Colonic mucosa (tissue), 4 donors: Measurements from ENCODE around the gene GPC6. TPM values are rescaled to one million over a fixed set of nuclear protein-coding genes. Genes with fewer than 3 reads are reported as not detected.

Experiments
- DNase-seq: peaks from one replicate; pipeline ENCODE4 v3.0.0-alpha.2; 2020
- H3K27ac ChIP-seq: fragments of 200-600 bp; one replicate; pipeline ENCODE4 v1.8.0; 2021
- H3K27me3 ChIP-seq: fragments of 200-600 bp; one replicate; pipeline ENCODE4 v1.8.0; 2021
- H3K36me3 ChIP-seq: fragments of 200-600 bp; one replicate; pipeline ENCODE4 v1.8.0; 2021
- H3K4me1 ChIP-seq: fragments of 200-600 bp; one replicate; pipeline ENCODE4 v1.8.0; 2021; ENCODE audit warnings: mild to moderate bottlenecking
- H3K4me3 ChIP-seq: fragments of 200-600 bp; one replicate; pipeline ENCODE4 v1.8.0; 2021
- H3K9ac ChIP-seq, 2 donors: one replicate each; pipeline ENCODE4 v1.7.0; 2013; ENCODE audit warnings: control low read depth in 2 of 2, low read depth in 2 of 2, low read length in 2 of 2
- H3K9me3 ChIP-seq: fragments of 200-600 bp; one replicate; pipeline ENCODE4 v1.8.0; 2021
- intact Hi-C: fragments of 100-400 bp; cut with DNase I; formaldehyde crosslinking; loops from one replicate; pipeline ENCODE4 v1.14.1; 2022
- total RNA-seq, 2 donors: library from RNA; stranded (reverse); fragmentation: NEBNext Ultra II Directional in 1 of 2; extraction: Animal tissue kit (Norgen Biotek cat#: 25700) in 1 of 2; gene quantifications; one replicate each; pipeline ENCODE4 v1.2.1, GENCODE V29; 2021
- TF ChIP-seq, protein P1 (sequence below): fragments of 200-600 bp; IDR thresholded peaks from one replicate; pipeline ENCODE4 v1.8.0; 2022; ENCODE audit warnings: antibody characterized with exemption, mild to moderate bottlenecking
- donor health status: healthy.
- donor health status: DM: no; HTN: no; CAD: no.
- donor health status: DM: no; HTN: no; CAD: no.

Gene GPC6
- total RNA-seq, 2 donors from 2014 or later, result 2.3 to 4.0 TPM

DNA sequence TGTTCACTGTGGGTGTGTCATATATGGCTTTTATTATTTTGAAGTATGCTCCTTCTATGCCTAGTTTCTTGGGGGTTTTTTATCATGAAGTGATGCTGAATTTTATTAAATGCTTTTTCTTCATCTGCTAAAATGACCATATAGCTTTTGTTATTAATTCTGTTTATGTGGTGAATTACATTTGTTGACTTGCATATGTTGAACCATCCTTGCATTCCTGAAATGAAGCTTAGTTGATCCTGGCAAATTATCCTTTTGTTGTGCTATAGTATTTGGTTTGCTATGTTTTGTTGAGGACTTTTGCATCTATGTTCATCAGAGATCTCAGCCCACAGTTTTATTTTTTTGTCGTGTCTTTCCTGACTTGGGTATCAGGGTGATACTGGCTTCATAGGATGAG is 12.1 kb downstream of the GPC6 start:
- intact Hi-C loops, result no loop called here
- H3K9ac ChIP-seq, result no peak overlapping the region
- no peak overlapping the region for H3K27ac ChIP-seq
- no peaks in the 10 kb centered on the region for H3K36me3 ChIP-seq
- no peaks in the 10 kb centered on the region for H3K9me3 ChIP-seq
- TF ChIP-seq, protein P1, sequence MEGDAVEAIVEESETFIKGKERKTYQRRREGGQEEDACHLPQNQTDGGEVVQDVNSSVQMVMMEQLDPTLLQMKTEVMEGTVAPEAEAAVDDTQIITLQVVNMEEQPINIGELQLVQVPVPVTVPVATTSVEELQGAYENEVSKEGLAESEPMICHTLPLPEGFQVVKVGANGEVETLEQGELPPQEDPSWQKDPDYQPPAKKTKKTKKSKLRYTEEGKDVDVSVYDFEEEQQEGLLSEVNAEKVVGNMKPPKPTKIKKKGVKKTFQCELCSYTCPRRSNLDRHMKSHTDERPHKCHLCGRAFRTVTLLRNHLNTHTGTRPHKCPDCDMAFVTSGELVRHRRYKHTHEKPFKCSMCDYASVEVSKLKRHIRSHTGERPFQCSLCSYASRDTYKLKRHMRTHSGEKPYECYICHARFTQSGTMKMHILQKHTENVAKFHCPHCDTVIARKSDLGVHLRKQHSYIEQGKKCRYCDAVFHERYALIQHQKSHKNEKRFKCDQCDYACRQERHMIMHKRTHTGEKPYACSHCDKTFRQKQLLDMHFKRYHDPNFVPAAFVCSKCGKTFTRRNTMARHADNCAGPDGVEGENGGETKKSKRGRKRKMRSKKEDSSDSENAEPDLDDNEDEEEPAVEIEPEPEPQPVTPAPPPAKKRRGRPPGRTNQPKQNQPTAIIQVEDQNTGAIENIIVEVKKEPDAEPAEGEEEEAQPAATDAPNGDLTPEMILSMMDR, result no peak
- H3K4me1 ChIP-seq, result no peaks in the 10 kb centered on the region
- no peak overlapping the region for H3K4me3 ChIP-seq
- no peaks in the 10 kb centered on the region for H3K27me3 ChIP-seq
- DNase-seq, result no peak

DNA sequence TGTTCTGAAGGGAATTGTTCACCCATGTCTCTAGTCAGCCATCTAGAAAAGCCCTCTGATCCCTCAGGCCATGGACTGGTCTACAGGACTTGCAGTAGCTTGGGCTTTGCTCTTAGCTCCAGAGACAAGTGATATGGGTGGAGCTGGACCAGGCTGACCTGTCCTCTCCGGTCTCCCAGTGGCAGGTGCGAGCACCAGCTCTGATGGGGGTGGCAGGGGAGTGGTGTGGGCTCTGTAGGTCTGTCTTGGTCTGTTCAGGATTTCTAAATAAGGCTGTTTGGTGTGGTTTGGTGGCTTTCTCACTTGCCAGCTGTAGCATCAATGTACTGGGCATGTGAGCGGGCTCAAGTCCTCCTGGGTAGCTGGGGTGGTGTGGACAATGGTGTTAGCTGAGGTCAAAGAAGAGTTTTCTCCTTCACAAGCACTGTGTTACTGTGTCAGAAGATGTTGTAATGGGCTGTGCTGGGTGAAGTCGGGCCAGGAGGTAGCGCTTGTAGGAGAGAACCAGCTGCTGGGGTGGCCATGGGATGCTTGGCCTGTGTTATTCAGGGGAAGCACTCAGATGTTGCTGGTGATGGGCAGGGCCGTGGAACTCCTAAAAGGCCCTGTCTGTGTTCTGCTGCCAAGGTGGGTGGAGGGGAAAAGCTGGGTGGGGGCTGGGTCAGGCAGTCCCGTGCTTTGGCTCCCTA is 16.9 kb downstream of the GPC6 start:
- TF ChIP-seq, protein P1, result no peak
- Histone ChIP-seq H3K27ac (no peak overlapping the region), H3K4me3 (no peak overlapping the region), H3K9me3 (no peaks in the 10 kb centered on the region), H3K4me1 (no peaks in the 10 kb centered on the region), H3K27me3 (no peaks in the 10 kb centered on the region), H3K9ac (no peak overlapping the region), H3K36me3 (no peaks in the 10 kb centered on the region)
- intact Hi-C loops, result no loop called here
- DNase-seq, result no peak

DNA sequence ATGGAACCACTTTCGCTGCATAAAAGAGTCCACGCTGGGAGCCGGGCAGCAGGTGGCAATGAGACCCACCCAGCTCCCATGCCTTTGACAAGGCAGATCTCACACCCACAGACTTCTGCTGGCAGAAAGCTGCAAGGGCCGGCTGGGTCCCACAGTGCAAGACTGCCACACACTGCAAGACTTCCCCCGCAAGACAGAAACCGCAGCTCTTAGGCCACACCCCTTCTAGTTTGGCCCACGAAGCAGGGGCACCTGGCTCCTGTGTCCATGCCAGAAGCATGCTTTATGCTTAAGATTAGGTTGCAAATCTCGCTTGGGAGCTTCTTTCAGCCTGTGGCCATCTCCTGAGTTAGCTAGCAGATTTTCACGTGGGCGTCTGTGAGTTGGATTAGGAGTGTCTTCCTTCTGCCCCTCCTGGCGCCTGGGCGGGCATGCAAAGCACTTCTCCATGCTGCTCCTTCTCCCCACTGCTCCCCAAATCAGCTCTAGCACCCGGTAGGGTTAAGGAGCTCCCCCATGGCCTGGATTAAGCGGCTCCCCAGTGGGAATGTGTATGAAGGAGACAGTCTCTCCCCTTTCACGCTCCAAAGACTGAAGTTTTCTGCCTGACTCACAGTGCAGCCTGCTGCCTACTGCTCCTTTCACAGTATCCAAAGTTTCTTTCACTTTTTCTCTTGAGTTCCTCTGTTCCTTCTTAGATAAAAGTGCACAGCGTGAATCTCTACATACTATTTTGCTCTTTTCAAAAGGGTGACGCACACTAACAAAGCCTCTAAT is 17.7 kb downstream of the GPC6 start:
- Histone ChIP-seq H3K27me3 (no peaks in the 10 kb centered on the region), H3K9me3 (no peaks in the 10 kb centered on the region), H3K4me3 (no peak overlapping the region), H3K36me3 (no peaks in the 10 kb centered on the region), H3K4me1 (no peaks in the 10 kb centered on the region), H3K9ac (peak overlapping the region in 1 of 2 donors; percentile 16), H3K27ac (no peak overlapping the region)
- intact Hi-C loops, result no loop called here
- no peak for DNase-seq
- TF ChIP-seq, protein P1, result no peak

DNA sequence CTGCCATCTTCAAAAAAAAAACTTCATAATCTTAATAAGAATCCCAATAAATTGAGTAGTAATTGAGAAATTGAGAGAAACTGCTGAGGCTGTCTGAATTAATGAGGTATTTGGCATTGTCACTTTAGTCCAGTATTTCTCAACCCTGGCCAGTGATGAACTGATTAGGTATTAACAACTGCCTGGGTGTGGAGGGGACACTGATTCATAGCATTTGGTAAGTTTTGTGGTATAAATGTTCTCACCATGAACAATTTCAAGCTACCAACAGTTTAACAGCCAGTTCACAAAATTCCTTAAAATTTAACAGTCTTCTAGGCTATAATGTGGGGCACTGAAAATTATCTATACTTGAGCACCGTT is 18.3 kb downstream of the GPC6 start:
- TF ChIP-seq, protein P1, result no peak
- no peak for DNase-seq
- Histone ChIP-seq H3K4me3 (no peak overlapping the region), H3K27me3 (no peaks in the 10 kb centered on the region), H3K9ac (no peak overlapping the region), H3K4me1 (no peaks in the 10 kb centered on the region), H3K27ac (no peak overlapping the region), H3K36me3 (no peaks in the 10 kb centered on the region), H3K9me3 (no peaks in the 10 kb centered on the region)
- intact Hi-C loops, result no loop called here

DNA sequence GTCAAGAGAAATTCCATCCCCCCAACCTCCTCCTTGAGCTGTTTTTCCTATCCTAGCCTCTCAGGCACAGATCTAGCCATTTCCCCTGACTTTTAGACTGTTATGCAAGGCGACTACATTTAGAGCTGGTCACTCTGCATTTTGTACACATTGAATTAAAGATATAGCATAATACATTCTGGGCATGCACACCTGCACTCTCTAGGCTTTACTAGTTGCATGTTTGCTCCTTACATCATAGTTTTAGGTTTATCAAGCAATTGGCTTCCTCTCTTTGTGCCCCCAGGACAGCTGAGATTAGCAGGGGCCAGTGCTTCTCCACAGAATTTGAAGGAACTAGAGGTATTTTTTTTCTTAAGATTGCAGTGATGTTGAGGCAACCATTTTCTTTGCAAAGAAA is 19.5 kb downstream of the GPC6 start:
- H3K4me1 ChIP-seq, result no peaks in the 10 kb centered on the region
- TF ChIP-seq, protein P1, result no peak
- H3K9ac ChIP-seq, result no peak overlapping the region
- H3K4me3 ChIP-seq, result no peak overlapping the region
- DNase-seq, result no peak
- H3K27ac ChIP-seq, result no peak overlapping the region
- intact Hi-C loops, result no loop called here
- no peaks in the 10 kb centered on the region for H3K27me3 ChIP-seq
- no peaks in the 10 kb centered on the region for H3K9me3 ChIP-seq
- no peaks in the 10 kb centered on the region for H3K36me3 ChIP-seq
